HepG2 (cell line): ENCODE results near the gene TNFSF13B. TPM values are rescaled to one million over a fixed set of nuclear protein-coding genes. Genes with fewer than 3 reads are reported as not detected.
A peak's percentile ranks its signal among the peaks of the same experiment; 100 is the strongest.

Source experiments
- ATRX ChIP-seq: sonication (generic); formaldehyde crosslinking; IDR thresholded peaks from 2 replicates; pipeline ENCODE4 v1.4.0; 2020; ENCODE audit warnings: missing genetic modification reagents, borderline replicate concordance
- CEBPB ChIP-seq: IDR thresholded peaks from 2 replicates; pipeline ENCODE4 v1.6.1; 2011; ENCODE audit warnings: low read depth, low read length, improper control_type of control experiment, borderline replicate concordance
- CEBPG ChIP-seq: IDR thresholded peaks from 2 replicates; pipeline ENCODE4 v1.6.1; 2016
- CREM ChIP-seq, 2 experiments: sonication (generic) in 1 of 2; formaldehyde crosslinking in 1 of 2; IDR thresholded peaks; 2 replicates each; pipeline versions ENCODE4 v1.4.0 to v1.6.1; 2016 to 2020; ENCODE audit warnings: antibody characterized with exemption in 1 of 2, mild to moderate bottlenecking in 1 of 2, missing genetic modification reagents in 1 of 2
- ELK4 ChIP-seq: sonication (generic); formaldehyde crosslinking; IDR thresholded peaks from 2 replicates; pipeline ENCODE4 v1.9.0; 2021; ENCODE audit warnings: missing genetic modification reagents, borderline replicate concordance
- FOSL2 ChIP-seq: sonication (generic); formaldehyde crosslinking; IDR thresholded peaks from 2 replicates; pipeline ENCODE4 v1.4.0; 2020; ENCODE audit warnings: missing genetic modification reagents
- FOXC1 ChIP-seq: sonication (generic); formaldehyde crosslinking; IDR thresholded peaks from 2 replicates; pipeline ENCODE4 v1.8.0; 2022; ENCODE audit warnings: mild to moderate bottlenecking, missing genetic modification reagents, borderline replicate concordance
- FOXJ3 ChIP-seq: sonication (generic); formaldehyde crosslinking; IDR thresholded peaks from 2 replicates; pipeline ENCODE4 v1.4.0; 2020; ENCODE audit warnings: missing genetic modification reagents, mild to moderate bottlenecking, borderline replicate concordance
- MAFF ChIP-seq: IDR thresholded peaks from 2 replicates; pipeline ENCODE4 v1.6.1; 2011; ENCODE audit warnings: low read depth, low read length, improper control_type of control experiment
- NFE2L1 ChIP-seq: sonication (generic); formaldehyde crosslinking; IDR thresholded peaks from 2 replicates; pipeline ENCODE4 v1.4.0; 2020; ENCODE audit warnings: missing genetic modification reagents, mild to moderate bottlenecking, borderline replicate concordance
- SNAI1 ChIP-seq: sonication (generic); formaldehyde crosslinking; IDR thresholded peaks from 2 replicates; pipeline ENCODE4 v1.5.0; 2020; ENCODE audit warnings: mild to moderate bottlenecking, missing genetic modification reagents, borderline replicate concordance
- SP1 ChIP-seq, 2 experiments: fragments of 450-650 bp in 1 of 2; sonication (generic) in 1 of 2; formaldehyde crosslinking in 1 of 2; IDR thresholded peaks; 2 replicates each; pipeline versions ENCODE4 v1.4.0 to v1.6.1; 2016 to 2020; ENCODE audit warnings: missing genetic modification reagents in 1 of 2
- SRY ChIP-seq: sonication (generic); formaldehyde crosslinking; IDR thresholded peaks from 2 replicates; pipeline ENCODE4 v1.8.0; 2022; ENCODE audit warnings: mild to moderate bottlenecking, missing genetic modification reagents
- ZBTB7B ChIP-seq: sonication (generic); formaldehyde crosslinking; IDR thresholded peaks from 2 replicates; pipeline ENCODE4 v1.4.0; 2020; ENCODE audit warnings: missing genetic modification reagents
- ZNF17 ChIP-seq: sonication (generic); formaldehyde crosslinking; IDR thresholded peaks from 2 replicates; pipeline ENCODE4 v1.5.0; 2020; ENCODE audit warnings: mild to moderate bottlenecking, missing genetic modification reagents
- ZNF432 ChIP-seq: sonication (generic); formaldehyde crosslinking; IDR thresholded peaks from 2 replicates; pipeline ENCODE4 v1.5.0; 2020; ENCODE audit warnings: missing genetic modification reagents, mild to moderate bottlenecking, borderline replicate concordance
- ZNF609 ChIP-seq: sonication (generic); formaldehyde crosslinking; IDR thresholded peaks from 2 replicates; pipeline ENCODE4 v1.4.0; 2020; ENCODE audit warnings: mild to moderate bottlenecking, missing genetic modification reagents, borderline replicate concordance
- ZNF660 ChIP-seq: sonication (generic); formaldehyde crosslinking; IDR thresholded peaks from 2 replicates; pipeline ENCODE4 v1.5.1; 2020; ENCODE audit warnings: mild to moderate bottlenecking, low read depth, missing genetic modification reagents, borderline replicate concordance
- ZNF720 ChIP-seq: sonication (generic); formaldehyde crosslinking; IDR thresholded peaks from 2 replicates; pipeline ENCODE4 v1.4.0; 2020; ENCODE audit warnings: missing genetic modification reagents
- ZNF766 ChIP-seq: sonication (generic); formaldehyde crosslinking; IDR thresholded peaks from 2 replicates; pipeline ENCODE4 v1.5.0; 2020; ENCODE audit warnings: missing genetic modification reagents, borderline replicate concordance
- ZNF790 ChIP-seq: sonication (generic); formaldehyde crosslinking; IDR thresholded peaks from 2 replicates; pipeline ENCODE4 v1.8.0; 2022; ENCODE audit warnings: missing genetic modification reagents, mild to moderate bottlenecking, borderline replicate concordance
- polyA plus RNA-seq, 8 experiments: library from polyadenylated mRNA; depleted of rRNA in 3 of 8; stranded (reverse) in 7 of 8; unstranded in 1 of 8; fragments of >200 nt; fragmentation: Illumina TruSeq in 4 of 8; extraction: Trizol in 4 of 8; gene quantifications; 2 replicates each; pipeline versions ENCODE4 v1.2.1 to v1.2.3, GENCODE V29; 2011 to 2016; ENCODE audit warnings: low read depth in 4 of 8, missing spikeins in 1 of 8, mixed read lengths in 1 of 8; ENCODE audit not compliant: insufficient read depth in 1 of 8
- total RNA-seq, 5 experiments: library from RNA; depleted of rRNA; stranded (reverse); fragments of >200 nt; fragmentation: Illumina TruSeq; extraction: Trizol; gene quantifications; 2 replicates each; pipeline ENCODE4 v1.2.3, GENCODE V29; 2016; ENCODE audit warnings: low read depth in 1 of 5
- TF ChIP-seq, protein P1 (sequence below): IDR thresholded peaks from 2 replicates; pipeline ENCODE4 v1.4.0; 2020; ENCODE audit warnings: mild to moderate bottlenecking, missing genetic modification reagents

TNFSF13B gene
- total and polyA plus RNA-seq, 2 of the 13 experiments (the other 11 are each of a cell fraction or from before 2014, with no cell fraction given) = 0.13 to 0.20 TPM

DNA sequence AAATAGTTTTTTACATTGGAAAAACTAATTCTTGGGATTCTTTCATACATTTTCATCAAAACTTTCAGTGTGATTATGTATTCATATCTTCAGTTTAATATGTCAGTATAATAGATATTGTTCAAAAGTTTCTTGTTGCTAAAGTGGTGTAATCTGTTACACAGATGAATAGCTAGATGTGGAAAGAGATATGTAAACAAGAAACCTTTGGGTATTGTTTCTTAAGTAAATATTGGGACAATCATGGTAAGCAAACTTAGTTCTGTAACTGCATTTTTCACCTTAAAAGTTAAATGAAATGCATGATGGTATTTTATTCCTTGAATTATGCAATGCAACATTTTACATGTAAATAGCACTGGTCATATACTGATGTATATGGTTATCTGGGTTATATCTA is 39.1 kb upstream of the TNFSF13B start (continued):
- TF ChIP-seq ZNF609 (CRISPR knock-in tag) (0 out of 2 replicates have a peak, but pooled peaks have one; percentile 20), CREM (IDR thresholded peaks at IDR 0.05) (0 out of 2 replicates have a peak, but pooled peaks have one; percentile 33), CREM (CRISPR knock-in tag; IDR thresholded peaks at IDR 0.05) (no peak), ZNF17 (CRISPR knock-in tag) (no peak), ZNF432 (CRISPR knock-in tag) (no peak), CEBPG (CRISPR knock-in tag) (peak; percentile 68), ZNF790 (CRISPR knock-in tag) (no peak), FOXJ3 (CRISPR knock-in tag) (peak; percentile 30; the same call in 1 of the 2 replicates), FOXC1 (CRISPR knock-in tag) (no peak), ZNF766 (CRISPR knock-in tag) (no peak), ZNF720 (CRISPR knock-in tag) (no peak), ZNF660 (CRISPR knock-in tag) (no peak), SP1 (IDR thresholded peaks at IDR 0.05) (no peak), SP1 (CRISPR knock-in tag; IDR thresholded peaks at IDR 0.05) (no peak), SRY (CRISPR knock-in tag) (no peak), ATRX (no peak), ELK4 (CRISPR knock-in tag) (no peak), FOSL2 (CRISPR knock-in tag) (no peak), NFE2L1 (CRISPR knock-in tag) (no peak), MAFF (no peak), CEBPB (peak; percentile 89), ZBTB7B (CRISPR knock-in tag) (no peak), SNAI1 (CRISPR knock-in tag) (no peak)
- TF ChIP-seq, protein P1, sequence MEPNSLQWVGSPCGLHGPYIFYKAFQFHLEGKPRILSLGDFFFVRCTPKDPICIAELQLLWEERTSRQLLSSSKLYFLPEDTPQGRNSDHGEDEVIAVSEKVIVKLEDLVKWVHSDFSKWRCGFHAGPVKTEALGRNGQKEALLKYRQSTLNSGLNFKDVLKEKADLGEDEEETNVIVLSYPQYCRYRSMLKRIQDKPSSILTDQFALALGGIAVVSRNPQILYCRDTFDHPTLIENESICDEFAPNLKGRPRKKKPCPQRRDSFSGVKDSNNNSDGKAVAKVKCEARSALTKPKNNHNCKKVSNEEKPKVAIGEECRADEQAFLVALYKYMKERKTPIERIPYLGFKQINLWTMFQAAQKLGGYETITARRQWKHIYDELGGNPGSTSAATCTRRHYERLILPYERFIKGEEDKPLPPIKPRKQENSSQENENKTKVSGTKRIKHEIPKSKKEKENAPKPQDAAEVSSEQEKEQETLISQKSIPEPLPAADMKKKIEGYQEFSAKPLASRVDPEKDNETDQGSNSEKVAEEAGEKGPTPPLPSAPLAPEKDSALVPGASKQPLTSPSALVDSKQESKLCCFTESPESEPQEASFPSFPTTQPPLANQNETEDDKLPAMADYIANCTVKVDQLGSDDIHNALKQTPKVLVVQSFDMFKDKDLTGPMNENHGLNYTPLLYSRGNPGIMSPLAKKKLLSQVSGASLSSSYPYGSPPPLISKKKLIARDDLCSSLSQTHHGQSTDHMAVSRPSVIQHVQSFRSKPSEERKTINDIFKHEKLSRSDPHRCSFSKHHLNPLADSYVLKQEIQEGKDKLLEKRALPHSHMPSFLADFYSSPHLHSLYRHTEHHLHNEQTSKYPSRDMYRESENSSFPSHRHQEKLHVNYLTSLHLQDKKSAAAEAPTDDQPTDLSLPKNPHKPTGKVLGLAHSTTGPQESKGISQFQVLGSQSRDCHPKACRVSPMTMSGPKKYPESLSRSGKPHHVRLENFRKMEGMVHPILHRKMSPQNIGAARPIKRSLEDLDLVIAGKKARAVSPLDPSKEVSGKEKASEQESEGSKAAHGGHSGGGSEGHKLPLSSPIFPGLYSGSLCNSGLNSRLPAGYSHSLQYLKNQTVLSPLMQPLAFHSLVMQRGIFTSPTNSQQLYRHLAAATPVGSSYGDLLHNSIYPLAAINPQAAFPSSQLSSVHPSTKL = peak; percentile 84
